Hepatocyte (in vitro differentiated cells): Measurements from ENCODE around the gene WASL. TPM values are rescaled to one million over a fixed set of nuclear protein-coding genes. Genes with fewer than 3 reads are reported as not detected.
"Not testable (repeated sequence)": the region's sequence is repeated elsewhere in the genome, so short reads cannot be mapped to it uniquely, and the experiment has no call there.

ENCODE experiments used
- DNase-seq: peaks from one replicate; pipeline ENCODE4 v3.0.0-alpha.2; 2016; ENCODE audit warnings: low spot score
- H2AFZ ChIP-seq: fragments of 200-600 bp; sonication (generic); 2 replicates; pipeline ENCODE4 v1.6.0; 2016; ENCODE audit warnings: antibody characterized with exemption, mild to moderate bottlenecking
- H3K27ac ChIP-seq: fragments of 200-600 bp; sonication (generic); 2 replicates; pipeline ENCODE4 v1.5.1; 2016; ENCODE audit warnings: mild to moderate bottlenecking
- H3K27me3 ChIP-seq: fragments of 200-600 bp; sonication (generic); 2 replicates; pipeline ENCODE4 v1.6.1; 2016
- H3K36me3 ChIP-seq: fragments of 200-600 bp; sonication (generic); replicated peaks from 2 replicates; pipeline ENCODE4 v1.5.1; 2016; ENCODE audit warnings: low read depth; ENCODE audit not compliant: insufficient read depth
- H3K4me1 ChIP-seq: fragments of 200-600 bp; sonication (generic); 2 replicates; pipeline ENCODE4 v1.5.1; 2016; ENCODE audit warnings: mild to moderate bottlenecking, moderate library complexity; ENCODE audit not compliant: insufficient read depth
- H3K4me2 ChIP-seq: fragments of 200-600 bp; sonication (generic); 2 replicates; pipeline ENCODE4 v1.6.0; 2016
- H3K4me3 ChIP-seq: fragments of 200-600 bp; sonication (generic); 2 replicates; pipeline ENCODE4 v1.5.1; 2016; ENCODE audit warnings: mild to moderate bottlenecking
- H3K79me2 ChIP-seq: fragments of 200-600 bp; sonication (generic); 2 replicates; pipeline ENCODE4 v1.6.0; 2017; ENCODE audit warnings: mild to moderate bottlenecking
- H3K9me2 ChIP-seq: fragments of 200-600 bp; sonication (generic); replicated peaks from 2 replicates; pipeline ENCODE4 v1.6.0; 2017; ENCODE audit warnings: mild to moderate bottlenecking; ENCODE audit not compliant: insufficient read depth
- H3K9me3 ChIP-seq: fragments of 200-600 bp; sonication (generic); 2 replicates; pipeline ENCODE4 v1.5.1; 2016; ENCODE audit warnings: low read depth, mild to moderate bottlenecking
- H4K20me1 ChIP-seq: fragments of 200-600 bp; sonication (generic); 2 replicates; pipeline ENCODE4 v1.6.0; 2016; ENCODE audit warnings: mild to moderate bottlenecking; ENCODE audit not compliant: insufficient read depth, poor library complexity, severe bottlenecking
- EZH2 ChIP-seq: fragments of 200-600 bp; sonication (generic); IDR thresholded peaks from 2 replicates; pipeline ENCODE4 v1.6.1; 2016; ENCODE audit warnings: antibody characterized with exemption, mild to moderate bottlenecking, borderline replicate concordance
- EZH2phosphoT487 ChIP-seq: fragments of 200-600 bp; sonication (generic); IDR thresholded peaks from one replicate; pipeline ENCODE4 v1.6.1; 2018; ENCODE audit warnings: antibody characterized with exemption, mild to moderate bottlenecking, low read depth, moderate library complexity; ENCODE audit not compliant: unreplicated experiment, severe bottlenecking
- WGBS: methylation state at CpG from one replicate; pipeline ENCODE4 v1.1.6; 2016; ENCODE audit warnings: low lambda C conversion rate; ENCODE audit errors: missing lambda C conversion rate; 5-methylcytosine and 5-hydroxymethylcytosine counted together
- polyA plus RNA-seq: library from polyadenylated mRNA; unstranded; fragments of >200 nt; fragmentation: Nextera tagmentation; extraction: Ambion mirVana; gene quantifications from 2 replicates; pipeline ENCODE4 v1.2.1, GENCODE V29; 2016
- total RNA-seq: library from RNA; depleted of rRNA; stranded (reverse); fragments of >200 nt; gene quantifications from 2 replicates; pipeline ENCODE4 v1.2.3, GENCODE V29; 2014
- TF ChIP-seq, protein P1 (sequence below): fragments of 200-600 bp; sonication (generic); IDR thresholded peaks from 2 replicates; pipeline ENCODE4 v1.5.1; 2016; ENCODE audit warnings: antibody characterized with exemption, mild to moderate bottlenecking; ENCODE audit not compliant: poor library complexity

Gene WASL
- total and polyA plus RNA-seq, 2 experiments from 2014 or later, result 36.8 to 48.9 TPM

- no peak overlapping the region for H2AFZ ChIP-seq
- H3K4me1 ChIP-seq, result peaks cover 12% of the 10 kb centered on the region
- H3K27ac ChIP-seq, result peak overlapping the region; percentile 55
- H3K9me3 ChIP-seq, result no peaks in the 10 kb centered on the region
- no peaks in the 10 kb centered on the region for H3K36me3 ChIP-seq
- no peaks in the 10 kb centered on the region for H3K27me3 ChIP-seq
- H3K9me2 ChIP-seq, result no peaks in the 10 kb centered on the region
- no peaks in the 10 kb centered on the region for H3K79me2 ChIP-seq
- peak; percentile 21 for DNase-seq
- no peak overlapping the region for H3K4me2 ChIP-seq
- H3K4me3 ChIP-seq, result no peak overlapping the region
- 68% methylated on average over 1 of the region's 1 CpG for WGBS
- no peaks in the 10 kb centered on the region for H4K20me1 ChIP-seq
- TF ChIP-seq EZH2phosphoT487 (no peak), EZH2 (no peak)
- TF ChIP-seq, protein P1, sequence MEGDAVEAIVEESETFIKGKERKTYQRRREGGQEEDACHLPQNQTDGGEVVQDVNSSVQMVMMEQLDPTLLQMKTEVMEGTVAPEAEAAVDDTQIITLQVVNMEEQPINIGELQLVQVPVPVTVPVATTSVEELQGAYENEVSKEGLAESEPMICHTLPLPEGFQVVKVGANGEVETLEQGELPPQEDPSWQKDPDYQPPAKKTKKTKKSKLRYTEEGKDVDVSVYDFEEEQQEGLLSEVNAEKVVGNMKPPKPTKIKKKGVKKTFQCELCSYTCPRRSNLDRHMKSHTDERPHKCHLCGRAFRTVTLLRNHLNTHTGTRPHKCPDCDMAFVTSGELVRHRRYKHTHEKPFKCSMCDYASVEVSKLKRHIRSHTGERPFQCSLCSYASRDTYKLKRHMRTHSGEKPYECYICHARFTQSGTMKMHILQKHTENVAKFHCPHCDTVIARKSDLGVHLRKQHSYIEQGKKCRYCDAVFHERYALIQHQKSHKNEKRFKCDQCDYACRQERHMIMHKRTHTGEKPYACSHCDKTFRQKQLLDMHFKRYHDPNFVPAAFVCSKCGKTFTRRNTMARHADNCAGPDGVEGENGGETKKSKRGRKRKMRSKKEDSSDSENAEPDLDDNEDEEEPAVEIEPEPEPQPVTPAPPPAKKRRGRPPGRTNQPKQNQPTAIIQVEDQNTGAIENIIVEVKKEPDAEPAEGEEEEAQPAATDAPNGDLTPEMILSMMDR, result no peak
These were observed 47.1 kb upstream of the WASL start for GRCh38 chr7:123795917-123796316.

- not testable (repeated sequence) for H3K4me2 ChIP-seq, DNase-seq, H2AFZ ChIP-seq, H4K20me1 ChIP-seq, H3K4me3 ChIP-seq, H3K79me2 ChIP-seq, H3K36me3 ChIP-seq, H3K9me2 ChIP-seq, H3K27me3 ChIP-seq, H3K9me3 ChIP-seq
- H3K4me1 ChIP-seq, result peaks cover 12% of the 10 kb centered on the region
- peak overlapping the region; percentile 21 for H3K27ac ChIP-seq
- WGBS, result 100% methylated on average over 1 of the region's 1 CpG
These were observed 46.3 kb upstream of the WASL start for GRCh38 chr7:123795116-123795515.

GRCh38 chr7:123792547-123792946 is 43.7 kb upstream of the WASL start:
- H2AFZ ChIP-seq, result no peak overlapping the region
- no peaks in the 10 kb centered on the region for H3K27me3 ChIP-seq
- no peak overlapping the region for H3K27ac ChIP-seq
- no peaks in the 10 kb centered on the region for H4K20me1 ChIP-seq
- H3K4me3 ChIP-seq, result no peak overlapping the region
- no peak overlapping the region for H3K4me2 ChIP-seq
- DNase-seq, result no peak
- no peaks in the 10 kb centered on the region for H3K9me3 ChIP-seq
- 47% methylated on average over 1 of the region's 1 CpG for WGBS
- peaks cover 14% of the 10 kb centered on the region for H3K4me1 ChIP-seq
- TF ChIP-seq EZH2phosphoT487, result no peak
- no peak for TF ChIP-seq EZH2
- TF ChIP-seq, protein P1, result no peak
- H3K79me2 ChIP-seq, result no peaks in the 10 kb centered on the region
- H3K36me3 ChIP-seq, result no peaks in the 10 kb centered on the region
- no peaks in the 10 kb centered on the region for H3K9me2 ChIP-seq

DNA sequence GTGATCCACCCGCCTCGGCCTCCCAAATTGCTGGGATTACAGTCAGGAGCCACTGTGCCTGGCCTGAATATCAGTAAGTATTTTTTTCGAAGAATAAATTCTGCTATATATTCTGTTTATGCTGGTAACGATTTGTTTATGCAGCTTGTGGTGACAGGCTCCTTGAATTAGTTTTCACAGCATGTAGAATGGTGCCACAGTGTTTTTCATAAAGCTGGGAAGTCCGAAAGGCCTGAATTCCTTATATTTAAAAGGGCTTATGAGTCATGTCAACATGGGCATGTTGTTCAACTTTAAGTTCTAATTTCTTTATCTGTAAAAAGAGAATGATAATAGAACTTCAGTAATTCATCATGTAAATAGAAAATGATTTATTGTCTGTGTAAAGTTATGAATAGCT is 42.2 kb upstream of the WASL start:
- H3K9me3 ChIP-seq, result no peaks in the 10 kb centered on the region
- no peak overlapping the region for H2AFZ ChIP-seq
- no peaks in the 10 kb centered on the region for H3K79me2 ChIP-seq
- no peak overlapping the region for H3K4me3 ChIP-seq
- no peak overlapping the region for H3K4me2 ChIP-seq
- H3K9me2 ChIP-seq, result no peaks in the 10 kb centered on the region
- H3K4me1 ChIP-seq, result peaks cover 5% of the 10 kb centered on the region
- H3K27me3 ChIP-seq, result no peaks in the 10 kb centered on the region
- H4K20me1 ChIP-seq, result no peaks in the 10 kb centered on the region
- no peaks in the 10 kb centered on the region for H3K36me3 ChIP-seq
- TF ChIP-seq EZH2phosphoT487, result no peak
- TF ChIP-seq, protein P1, result no peak
- H3K27ac ChIP-seq, result no peak overlapping the region
- 79% methylated on average over 5 of the region's 5 CpGs for WGBS
- DNase-seq, result no peak
